Left ventricle myocardium inferior (tissue), 1 donor: ENCODE results near the gene PRKAG1. TPM values are rescaled to one million over a fixed set of nuclear protein-coding genes. Genes with fewer than 3 reads are reported as not detected.

Source experiments
- DNase-seq: peaks from one replicate; pipeline ENCODE4 v3.0.0-alpha.2; 2020
- H3K27ac ChIP-seq: fragments of 200-600 bp; replicated peaks from 2 replicates; pipeline ENCODE4 v1.8.0; 2021
- H3K27me3 ChIP-seq: fragments of 200-600 bp; 2 replicates; pipeline ENCODE4 v1.8.0; 2021; ENCODE audit warnings: low read depth
- H3K36me3 ChIP-seq: fragments of 200-600 bp; 2 replicates; pipeline ENCODE4 v1.8.0; 2021
- H3K4me1 ChIP-seq: fragments of 200-600 bp; 2 replicates; pipeline ENCODE4 v1.8.0; 2021
- H3K4me3 ChIP-seq: fragments of 200-600 bp; 2 replicates; pipeline ENCODE4 v1.8.0; 2021; ENCODE audit warnings: mild to moderate bottlenecking, moderate library complexity
- H3K9me3 ChIP-seq: fragments of 200-600 bp; replicated peaks from 2 replicates; pipeline ENCODE4 v1.8.0; 2021
- CTCF ChIP-seq: fragments of 200-600 bp; IDR thresholded peaks from 2 replicates; pipeline ENCODE4 v1.8.0; 2021; ENCODE audit warnings: antibody characterized with exemption, mild to moderate bottlenecking, borderline replicate concordance
- intact Hi-C: fragments of 100-400 bp; cut with micrococcal nuclease; formaldehyde crosslinking; loops from one replicate; pipeline ENCODE4 v1.11.0; 2022
- total RNA-seq: library from RNA; stranded (reverse); fragmentation: NEBNext Ultra II Directional; extraction: Animal tissue kit (Norgen Biotek cat#: 25700); gene quantifications from one replicate; pipeline ENCODE4 v1.2.1, GENCODE V29; 2021
- donor health status: DM: no; HTN: yes; CAD: no; lungs with severe emphysema.

The PRKAG1 gene
- total RNA-seq, 1 donor from 2014 or later, result 104 TPM

DNA sequence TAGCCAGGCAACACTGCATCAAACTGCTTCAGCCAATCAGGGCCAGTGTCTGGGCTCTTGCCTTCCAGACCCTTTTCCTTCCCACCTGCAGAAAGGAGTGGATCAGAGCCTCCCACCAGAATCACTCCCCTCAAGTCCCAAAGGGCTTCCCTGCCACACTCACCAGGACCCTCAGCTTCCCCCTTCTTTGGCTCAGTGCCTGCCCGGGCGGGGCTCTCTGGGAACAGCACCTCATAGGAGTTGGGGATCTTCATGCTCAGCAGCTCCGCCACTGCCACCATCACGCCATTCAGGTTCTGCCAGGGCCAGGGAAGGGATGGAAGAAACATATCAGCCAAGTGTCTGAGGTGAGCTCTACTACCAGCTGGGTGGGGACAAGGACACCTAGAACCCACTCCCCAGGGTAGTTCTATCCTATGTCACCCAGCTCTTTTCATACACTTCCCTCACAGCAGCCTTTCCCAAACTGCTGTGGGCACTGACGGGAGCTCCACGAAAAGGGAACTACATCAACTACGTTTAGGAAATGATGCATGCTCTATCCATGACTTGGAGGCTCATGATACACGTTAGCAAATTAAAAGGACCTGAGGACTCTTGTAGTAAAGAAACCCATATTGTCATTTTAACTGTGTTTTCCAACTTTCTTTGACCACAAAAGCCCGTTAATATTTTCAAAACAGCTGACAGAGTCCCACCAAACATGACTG is 9.4 kb upstream of the PRKAG1 start:
- intact Hi-C loops, result no loop called here
- Histone ChIP-seq H3K4me3 (no peak overlapping the region), H3K4me1 (peaks cover 8% of the 10 kb centered on the region), H3K27ac (no peak overlapping the region), H3K9me3 (no peaks in the 10 kb centered on the region), H3K36me3 (peaks cover 96% of the 10 kb centered on the region), H3K27me3 (no peaks in the 10 kb centered on the region)
- no peak for DNase-seq
- no peak for TF ChIP-seq CTCF

- H3K9me3 ChIP-seq, result no peaks in the 10 kb centered on the region
- TF ChIP-seq CTCF, result no peak
- intact Hi-C loops, result no loop called here
- H3K4me1 ChIP-seq, result peaks cover 2% of the 10 kb centered on the region
- H3K27ac ChIP-seq, result no peak overlapping the region
- peaks cover 96% of the 10 kb centered on the region for H3K36me3 ChIP-seq
- no peak overlapping the region for H3K4me3 ChIP-seq
- DNase-seq, result no peak
- no peaks in the 10 kb centered on the region for H3K27me3 ChIP-seq
Observed at GRCh38 chr12:49026678-49027480, 8.3 kb upstream of the PRKAG1 start.

DNA sequence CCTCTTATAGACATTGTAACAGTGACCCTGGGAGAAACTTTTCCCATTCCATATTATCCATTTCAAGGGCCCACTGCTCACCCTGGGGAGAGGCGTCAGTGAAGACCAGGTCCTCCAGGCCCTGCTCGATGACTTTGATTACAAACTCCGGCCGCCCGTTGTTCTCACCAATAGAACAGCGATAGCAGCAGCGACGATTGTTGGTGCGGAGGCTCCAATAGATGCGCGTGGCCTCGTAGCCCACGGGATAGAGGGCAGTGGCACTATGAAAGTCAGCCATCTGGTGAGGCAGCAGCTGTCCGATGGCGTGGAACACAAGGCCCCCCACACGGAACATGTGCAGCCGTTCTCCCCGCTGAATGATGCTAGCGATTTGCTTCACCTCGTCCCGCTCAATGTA is 7.5 kb upstream of the PRKAG1 start:
- H3K27ac ChIP-seq, result no peak overlapping the region
- H3K4me3 ChIP-seq, result no peak overlapping the region
- no peak for TF ChIP-seq CTCF
- H3K4me1 ChIP-seq, result no peaks in the 10 kb centered on the region
- no peak for DNase-seq
- no peaks in the 10 kb centered on the region for H3K9me3 ChIP-seq
- intact Hi-C loops, result no loop called here
- H3K36me3 ChIP-seq, result peaks cover 96% of the 10 kb centered on the region
- no peaks in the 10 kb centered on the region for H3K27me3 ChIP-seq

GRCh38 chr12:49025463-49025862 is 6.9 kb upstream of the PRKAG1 start:
- no peak overlapping the region for H3K4me3 ChIP-seq
- TF ChIP-seq CTCF, result no peak
- H3K9me3 ChIP-seq, result no peaks in the 10 kb centered on the region
- DNase-seq, result no peak
- intact Hi-C loops, result no loop called here
- no peaks in the 10 kb centered on the region for H3K4me1 ChIP-seq
- H3K27ac ChIP-seq, result no peak overlapping the region
- no peaks in the 10 kb centered on the region for H3K27me3 ChIP-seq
- peaks cover 98% of the 10 kb centered on the region for H3K36me3 ChIP-seq

GRCh38 chr12:49024543-49024942 is 6.0 kb upstream of the PRKAG1 start:
- no peak for DNase-seq
- H3K27me3 ChIP-seq, result no peaks in the 10 kb centered on the region

More at GRCh38 chr12:49024543-49024942, 6.0 kb upstream of the PRKAG1 start:
- Histone ChIP-seq H3K4me1 (peaks cover 1% of the 10 kb centered on the region), H3K27ac (no peak overlapping the region), H3K9me3 (no peaks in the 10 kb centered on the region), H3K36me3 (peaks cover 91% of the 10 kb centered on the region), H3K4me3 (no peak overlapping the region)
- TF ChIP-seq CTCF, result no peak
- intact Hi-C loops, result no loop called here
